ENCODE data around the gene LAMC3.

The LAMC3 gene

GRCh38 chr9:130977811-130978221 lies 31.2 kb upstream of the LAMC3 start:
- FAIRE-seq (no peak), DNase-seq (ENCODE audit: insufficient read length, low spot score) (no peak)

GRCh38 chr9:130979591-130980385 lies 29.2 kb upstream of the LAMC3 start:
- no peak for DNase-seq (ENCODE audit: insufficient read length, low spot score)
- no peak for FAIRE-seq

- FAIRE-seq (no peak), DNase-seq (ENCODE audit: insufficient read length, low spot score) (no peak)
Observed at GRCh38 chr9:130980526-130980925, 28.4 kb upstream of the LAMC3 start.

- no peak for FAIRE-seq
- DNase-seq (ENCODE audit: insufficient read length, low spot score), result no peak
Observed at GRCh38 chr9:130981002-130981755, 27.8 kb upstream of the LAMC3 start.

- DNase-seq (ENCODE audit: insufficient read length, low spot score), result no peak
- FAIRE-seq, result no peak
Observed at GRCh38 chr9:130981756-130982137, 27.2 kb upstream of the LAMC3 start.

GRCh38 chr9:130982636-130983358 lies 26.2 kb upstream of the LAMC3 start:
- FAIRE-seq (no peak), DNase-seq (ENCODE audit: insufficient read length, low spot score) (no peak)

- DNase-seq (ENCODE audit: insufficient read length, low spot score) (no peak), FAIRE-seq (no peak)
Observed at GRCh38 chr9:130983359-130983670, 25.7 kb upstream of the LAMC3 start.

GRCh38 chr9:130983970-130984369 lies 25.0 kb upstream of the LAMC3 start:
- no peak for DNase-seq (ENCODE audit: insufficient read length, low spot score)
- no peak for FAIRE-seq

- DNase-seq (ENCODE audit: insufficient read length, low spot score) (no peak), FAIRE-seq (no peak)
Observed at GRCh38 chr9:130984521-130984920, 24.5 kb upstream of the LAMC3 start.

- FAIRE-seq, result no peak
- no peak for DNase-seq (ENCODE audit: insufficient read length, low spot score)
Observed at GRCh38 chr9:130985029-130985428, 23.9 kb upstream of the LAMC3 start.

- no peak for DNase-seq (ENCODE audit: insufficient read length, low spot score)
- no peak for FAIRE-seq
Observed at GRCh38 chr9:130985606-130986162, 23.3 kb upstream of the LAMC3 start.

- DNase-seq (ENCODE audit: insufficient read length, low spot score) (no peak), FAIRE-seq (no peak)
Observed at GRCh38 chr9:130986356-130986965, 22.5 kb upstream of the LAMC3 start.

GRCh38 chr9:130987054-130987453 lies 21.9 kb upstream of the LAMC3 start:
- no peak for FAIRE-seq
- DNase-seq (ENCODE audit: insufficient read length, low spot score), result no peak

- FAIRE-seq (no peak), DNase-seq (ENCODE audit: insufficient read length, low spot score) (no peak)
Observed at GRCh38 chr9:130987738-130988399, 21.1 kb upstream of the LAMC3 start.

- DNase-seq (ENCODE audit: insufficient read length, low spot score) (no peak), FAIRE-seq (no peak)
Observed at GRCh38 chr9:130988400-130988747, 20.6 kb upstream of the LAMC3 start.

- DNase-seq (ENCODE audit: insufficient read length, low spot score), result no peak
Observed at GRCh38 chr9:130988905-130989304, 20.1 kb upstream of the LAMC3 start.

GRCh38 chr9:130989391-130989790 lies 19.6 kb upstream of the LAMC3 start:
- no peak for DNase-seq (ENCODE audit: insufficient read length, low spot score)
- no peak for FAIRE-seq

More at GRCh38 chr9:130988905-130989304, 20.1 kb upstream of the LAMC3 start:
- FAIRE-seq, result no peak

- FAIRE-seq (no peak), DNase-seq (ENCODE audit: insufficient read length, low spot score) (no peak)
Observed at GRCh38 chr9:130989891-130990290, 19.1 kb upstream of the LAMC3 start.

- no peak for DNase-seq (ENCODE audit: insufficient read length, low spot score)
- no peak for FAIRE-seq
Observed at GRCh38 chr9:130990306-130990977, 18.5 kb upstream of the LAMC3 start.

All from GM19239 (cell line).